OCI-LY1 (cell line): ENCODE data around the gene LZTS3.

Source experiments
- EZH2 ChIP-seq: fragments of 200-600 bp; sonication (generic), shearing (Covaris generic); IDR thresholded peaks from 2 replicates; pipeline ENCODE4 v1.8.0; 2017; ENCODE audit warnings: borderline replicate concordance, mixed run types, mild to moderate bottlenecking, antibody characterized with exemption, low read length, moderate library complexity, mixed read lengths
- TF ChIP-seq, protein P1 (sequence below): fragments of 200-600 bp; sonication (generic), shearing (Covaris generic); IDR thresholded peaks from 2 replicates; pipeline ENCODE4 v1.5.1; 2017; ENCODE audit warnings: mild to moderate bottlenecking, antibody characterized with exemption, low read length, moderate library complexity, mixed read lengths

DNA sequence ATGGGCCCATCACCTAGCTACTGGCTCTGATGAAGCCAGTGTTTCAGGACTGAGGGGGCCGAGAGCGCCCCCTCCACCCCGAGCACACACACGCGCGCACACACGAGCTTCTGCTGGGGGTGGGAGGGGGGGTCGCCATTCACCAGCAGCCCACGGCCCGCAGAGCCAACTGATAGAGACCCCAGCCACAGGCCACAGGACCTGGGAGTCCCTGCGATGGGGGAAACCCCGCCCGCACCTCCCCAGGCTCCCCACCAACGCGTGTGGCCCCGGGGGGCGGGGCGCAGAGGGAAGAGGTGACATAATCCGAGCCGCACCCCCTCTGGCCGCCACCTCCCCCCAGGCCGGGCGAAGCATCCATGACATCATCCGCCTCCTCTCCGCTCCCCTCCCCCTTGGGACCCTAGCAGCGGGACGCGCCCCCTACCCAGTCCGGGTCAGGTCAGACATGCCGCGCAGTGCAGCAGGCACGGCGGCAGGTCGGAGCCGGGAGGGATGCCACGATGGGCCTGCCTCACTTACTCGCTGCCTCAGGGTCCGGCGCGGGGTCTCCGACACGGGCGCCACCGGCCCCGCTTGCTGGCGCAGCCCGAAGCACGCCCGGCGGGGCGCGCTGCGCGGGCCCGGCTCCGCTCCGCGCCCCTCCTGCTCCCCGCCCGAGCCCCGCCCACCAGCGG lies at the start of gene LZTS3:
- TF ChIP-seq, protein P1, sequence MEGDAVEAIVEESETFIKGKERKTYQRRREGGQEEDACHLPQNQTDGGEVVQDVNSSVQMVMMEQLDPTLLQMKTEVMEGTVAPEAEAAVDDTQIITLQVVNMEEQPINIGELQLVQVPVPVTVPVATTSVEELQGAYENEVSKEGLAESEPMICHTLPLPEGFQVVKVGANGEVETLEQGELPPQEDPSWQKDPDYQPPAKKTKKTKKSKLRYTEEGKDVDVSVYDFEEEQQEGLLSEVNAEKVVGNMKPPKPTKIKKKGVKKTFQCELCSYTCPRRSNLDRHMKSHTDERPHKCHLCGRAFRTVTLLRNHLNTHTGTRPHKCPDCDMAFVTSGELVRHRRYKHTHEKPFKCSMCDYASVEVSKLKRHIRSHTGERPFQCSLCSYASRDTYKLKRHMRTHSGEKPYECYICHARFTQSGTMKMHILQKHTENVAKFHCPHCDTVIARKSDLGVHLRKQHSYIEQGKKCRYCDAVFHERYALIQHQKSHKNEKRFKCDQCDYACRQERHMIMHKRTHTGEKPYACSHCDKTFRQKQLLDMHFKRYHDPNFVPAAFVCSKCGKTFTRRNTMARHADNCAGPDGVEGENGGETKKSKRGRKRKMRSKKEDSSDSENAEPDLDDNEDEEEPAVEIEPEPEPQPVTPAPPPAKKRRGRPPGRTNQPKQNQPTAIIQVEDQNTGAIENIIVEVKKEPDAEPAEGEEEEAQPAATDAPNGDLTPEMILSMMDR, result no peak
- TF ChIP-seq EZH2, result no peak
